Measurements from ENCODE around the gene MAP7.

MAP7 gene

DNA sequence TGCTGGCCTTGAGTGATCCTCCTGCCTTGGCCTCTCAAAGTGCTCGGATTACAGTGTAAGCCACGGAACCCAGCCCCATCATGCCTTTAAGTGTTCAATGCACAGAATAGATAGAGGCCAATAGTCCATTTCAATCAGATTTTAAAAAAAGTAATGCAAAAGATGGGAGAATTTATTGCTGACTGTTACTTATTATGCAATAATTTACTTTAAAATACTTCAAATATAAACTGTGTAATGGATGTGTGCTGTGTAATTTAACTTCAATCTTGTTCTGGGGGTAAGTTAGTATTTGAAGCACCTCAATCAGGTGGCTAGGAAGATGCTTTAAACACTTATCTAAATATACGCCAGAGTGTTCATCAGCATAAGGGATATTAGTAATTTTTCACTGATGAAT, 208.9 kb downstream of the MAP7 start:
- DNase-seq (ENCODE audit: low read depth in 2 of 3, low spot score in 2 of 3): no peak

DNA sequence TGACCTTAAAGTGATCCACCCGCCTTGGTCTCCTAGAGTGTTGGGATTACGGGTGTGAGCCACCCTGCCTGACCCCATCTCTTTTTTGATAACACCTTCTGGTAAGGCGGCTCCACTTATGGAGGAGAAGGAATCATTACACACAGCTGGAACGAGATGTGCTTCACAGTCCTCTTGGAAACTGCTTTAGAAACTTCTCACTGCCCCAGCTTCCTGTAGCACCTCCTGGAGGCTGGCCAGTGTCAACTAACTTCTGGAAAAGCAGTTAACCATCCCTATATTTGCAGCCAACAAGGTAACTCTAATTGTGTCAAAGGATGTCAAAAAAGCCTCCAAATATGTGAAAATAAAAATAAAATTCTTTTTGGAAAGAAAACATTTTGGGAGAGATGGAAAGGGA, 211.7 kb downstream of the MAP7 start:
- no peak for DNase-seq (ENCODE audit: low read depth in 2 of 3, low spot score in 2 of 3)

DNA sequence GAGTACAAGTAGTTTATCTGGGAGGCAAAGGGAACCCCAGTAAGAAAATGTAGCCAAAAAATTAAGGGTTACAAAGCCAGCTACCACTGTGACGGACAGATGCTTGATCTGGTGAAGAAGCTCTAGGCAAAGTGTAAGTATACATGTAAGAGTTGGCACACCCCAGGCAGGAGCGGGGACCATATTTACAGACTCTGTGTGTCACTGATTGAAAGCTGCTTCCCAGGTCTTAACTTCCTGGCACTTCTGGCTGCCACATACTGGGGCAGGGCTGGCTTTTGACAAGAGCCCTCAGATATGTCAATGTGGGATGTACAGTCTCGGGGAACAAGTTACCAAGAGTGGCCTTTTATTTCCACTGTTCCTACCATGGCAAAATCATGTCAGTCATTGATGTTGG, 212.6 kb downstream of the MAP7 start:
- DNase-seq (ENCODE audit: low read depth in 2 of 3, low spot score in 2 of 3): no peak

DNA sequence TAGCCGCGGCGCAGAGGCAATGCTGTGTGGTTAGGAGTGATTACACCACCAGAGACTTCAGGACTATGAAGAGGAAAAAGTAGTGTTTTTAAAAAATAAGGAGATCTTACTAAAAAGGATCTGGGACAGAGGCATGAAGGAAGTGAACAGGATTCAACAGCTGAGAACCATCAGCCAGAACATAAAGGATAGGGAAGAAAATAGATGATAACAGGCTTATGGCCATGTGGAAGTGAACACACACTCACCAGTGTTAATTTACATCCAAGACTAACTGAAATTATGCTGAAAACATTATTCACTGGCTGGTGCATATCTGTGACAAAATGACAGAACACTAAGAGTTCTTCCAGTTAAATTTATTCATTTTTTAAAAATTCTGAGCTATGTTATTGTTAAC, 213.1 kb downstream of the MAP7 start:
- DNase-seq (ENCODE audit: low read depth in 2 of 3, low spot score in 2 of 3): no peak

DNA sequence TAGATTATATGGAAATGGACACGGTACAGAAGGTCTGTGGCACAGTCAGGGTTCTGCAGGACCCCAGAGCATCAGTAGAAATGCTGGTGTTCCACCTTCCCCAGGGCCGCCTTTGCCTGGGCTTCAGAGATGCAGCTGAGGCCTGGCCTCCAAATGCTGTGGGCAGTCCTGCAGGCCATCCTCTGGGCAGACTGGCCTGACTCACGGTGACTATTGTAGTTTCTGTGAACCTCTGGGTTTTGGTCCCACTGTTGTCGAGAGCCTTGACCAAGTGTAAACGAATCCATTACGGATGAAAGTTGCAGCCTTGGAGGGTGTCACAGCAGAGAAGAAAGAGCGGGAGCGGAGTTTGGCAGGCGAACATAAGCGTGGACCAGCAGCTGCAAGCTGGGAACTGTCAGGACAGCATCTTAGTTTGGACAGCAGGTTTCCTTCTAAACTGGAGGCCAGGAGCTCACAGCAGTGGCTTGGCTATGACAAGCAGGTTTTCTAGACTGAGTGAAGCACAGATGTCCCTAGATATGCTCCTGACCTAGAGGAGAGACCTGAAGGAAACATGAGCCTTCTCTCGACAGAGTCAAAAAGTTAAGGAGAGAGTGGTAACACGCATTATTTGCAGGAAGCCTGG, 214.4 kb downstream of the MAP7 start:
- no peak for DNase-seq (ENCODE audit: low read depth in 2 of 3, low spot score in 2 of 3)

DNA sequence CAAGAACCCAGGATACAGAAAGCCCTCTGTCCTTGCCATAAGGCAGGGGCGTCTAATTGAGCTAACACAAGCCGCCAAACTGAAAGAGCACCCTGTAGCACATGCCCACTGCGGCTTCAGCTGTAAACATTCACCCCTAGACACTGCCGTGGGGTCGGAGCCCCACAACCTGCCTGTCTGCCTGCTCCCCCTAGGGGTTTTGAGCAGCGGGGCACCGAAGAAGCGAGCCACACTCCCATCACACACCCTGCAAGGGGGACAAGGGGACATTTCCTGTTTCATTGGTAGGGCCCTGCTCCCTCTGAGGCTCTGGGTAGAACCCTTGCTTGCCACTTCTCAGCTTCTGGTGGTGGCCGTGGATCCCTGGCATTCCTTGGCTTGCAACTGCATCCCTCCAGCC, 215.4 kb downstream of the MAP7 start:
- no peak for DNase-seq (ENCODE audit: low read depth in 2 of 3, low spot score in 2 of 3)

DNA sequence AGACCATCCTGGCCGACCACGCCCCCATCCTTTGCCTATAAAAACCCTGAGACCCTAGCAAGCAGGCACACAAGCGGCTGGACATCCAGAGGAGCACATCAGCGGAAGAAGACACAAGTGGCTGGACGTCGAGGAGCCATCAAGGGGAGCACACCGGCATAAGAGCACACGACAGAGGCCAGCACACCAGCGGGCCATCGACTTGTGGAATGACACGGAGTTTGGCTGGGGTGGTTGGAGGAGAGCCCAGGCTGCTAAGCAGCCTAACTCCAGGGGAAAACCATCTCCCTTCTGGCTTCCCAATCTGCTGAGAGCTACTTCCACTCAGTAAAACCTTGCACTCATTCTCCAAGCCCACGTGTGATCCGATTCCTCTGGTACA, 215.8 kb downstream of the MAP7 start:
- DNase-seq (ENCODE audit: low read depth in 2 of 3, low spot score in 2 of 3): no peak

DNA sequence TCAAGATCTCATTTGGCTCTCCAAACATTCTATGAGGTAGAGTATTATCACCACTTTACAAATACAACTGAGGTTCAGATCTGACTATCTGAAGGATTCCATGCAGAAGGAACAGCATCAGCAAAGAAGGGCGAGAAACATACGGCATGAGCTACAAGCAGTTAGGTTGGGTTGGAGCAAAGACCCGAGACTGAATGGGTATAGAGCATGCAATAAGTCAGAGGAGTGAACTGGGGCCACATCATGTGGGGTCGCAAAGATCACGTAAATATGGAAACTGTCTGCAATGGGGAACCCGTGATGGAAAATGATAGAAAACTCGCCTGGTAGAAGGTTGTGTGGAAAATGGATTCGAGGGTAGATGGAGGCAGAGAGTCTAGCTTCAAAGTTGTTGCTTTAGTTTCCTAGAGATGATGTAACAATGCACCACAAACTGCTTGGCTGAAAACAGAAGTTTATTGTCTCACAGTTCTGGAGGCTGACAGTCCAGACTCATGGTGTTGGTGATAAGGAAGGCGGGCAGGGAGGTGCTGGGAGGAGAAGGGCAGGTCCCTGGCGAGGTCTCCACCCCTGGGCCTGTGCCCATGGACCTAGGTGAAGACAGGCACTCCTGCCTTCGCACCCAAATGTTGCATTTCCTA, 216.3 kb downstream of the MAP7 start:
- no peak for DNase-seq (ENCODE audit: low read depth in 2 of 3, low spot score in 2 of 3)

DNA sequence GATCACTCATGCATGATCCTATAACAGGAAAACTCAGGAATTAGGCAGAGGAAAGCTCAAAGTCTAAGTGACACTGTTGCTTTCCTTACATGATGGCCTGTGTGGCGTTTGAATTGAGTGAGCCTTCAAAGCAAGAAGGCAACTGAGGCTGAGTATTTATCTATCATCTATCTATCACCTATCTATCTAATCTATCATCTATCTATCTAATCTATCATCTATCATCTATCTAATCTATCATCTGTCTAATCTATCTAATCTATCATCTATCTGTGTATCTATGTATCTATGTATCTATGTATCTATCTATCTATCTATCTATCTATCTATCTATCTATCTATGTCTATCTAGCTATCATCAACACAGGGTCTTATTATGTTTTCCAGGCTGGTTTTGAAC, 218.8 kb downstream of the MAP7 start:
- no peak for DNase-seq (ENCODE audit: low read depth in 2 of 3, low spot score in 2 of 3)

DNA sequence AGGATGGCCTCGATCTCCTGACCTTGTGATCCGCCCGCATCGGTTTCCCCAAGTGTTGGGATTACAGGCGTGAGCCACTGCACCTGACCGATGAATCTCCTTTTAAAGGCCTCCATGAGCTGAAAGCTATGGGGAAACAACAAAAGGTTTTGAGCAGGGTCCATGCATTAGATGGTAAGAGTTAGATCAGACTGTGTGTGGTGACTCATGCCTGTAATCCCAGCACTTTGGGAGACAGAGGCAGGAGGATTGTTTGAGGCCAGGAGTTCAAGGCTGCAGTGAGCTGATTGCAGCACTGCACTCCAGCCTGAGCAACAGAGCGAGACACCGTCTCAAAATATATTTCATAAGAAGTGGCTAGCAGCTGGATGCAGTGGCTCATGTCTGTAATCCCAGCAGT, 219.6 kb downstream of the MAP7 start:
- no peak for DNase-seq (ENCODE audit: low read depth in 2 of 3, low spot score in 2 of 3)

DNA sequence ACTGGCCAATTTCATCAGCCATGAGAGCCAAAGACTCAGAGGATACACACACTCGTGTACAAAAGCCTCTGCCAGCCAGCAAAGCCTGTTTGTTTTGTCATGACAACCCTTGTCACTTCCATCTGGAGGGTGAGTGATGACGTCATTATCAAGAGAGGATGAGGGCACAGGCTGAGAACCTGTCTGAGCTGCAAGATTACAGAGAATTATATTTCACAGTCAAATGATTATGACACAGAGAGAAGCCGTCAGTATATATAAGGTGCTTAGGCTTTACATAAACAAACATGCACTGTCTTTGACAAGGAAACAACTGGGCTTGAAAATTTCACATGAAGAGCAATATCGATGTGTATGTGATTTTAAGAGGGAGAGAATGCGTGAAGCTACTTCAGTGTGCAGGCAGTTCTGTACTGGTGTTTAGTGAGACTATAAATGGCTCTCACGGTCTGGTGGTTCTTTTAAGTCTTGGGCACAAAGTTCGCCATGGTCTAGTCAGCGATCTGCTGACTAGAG, 224.1 kb downstream of the MAP7 start:
- no peak for DNase-seq (ENCODE audit: low read depth in 2 of 3, low spot score in 2 of 3)

DNA sequence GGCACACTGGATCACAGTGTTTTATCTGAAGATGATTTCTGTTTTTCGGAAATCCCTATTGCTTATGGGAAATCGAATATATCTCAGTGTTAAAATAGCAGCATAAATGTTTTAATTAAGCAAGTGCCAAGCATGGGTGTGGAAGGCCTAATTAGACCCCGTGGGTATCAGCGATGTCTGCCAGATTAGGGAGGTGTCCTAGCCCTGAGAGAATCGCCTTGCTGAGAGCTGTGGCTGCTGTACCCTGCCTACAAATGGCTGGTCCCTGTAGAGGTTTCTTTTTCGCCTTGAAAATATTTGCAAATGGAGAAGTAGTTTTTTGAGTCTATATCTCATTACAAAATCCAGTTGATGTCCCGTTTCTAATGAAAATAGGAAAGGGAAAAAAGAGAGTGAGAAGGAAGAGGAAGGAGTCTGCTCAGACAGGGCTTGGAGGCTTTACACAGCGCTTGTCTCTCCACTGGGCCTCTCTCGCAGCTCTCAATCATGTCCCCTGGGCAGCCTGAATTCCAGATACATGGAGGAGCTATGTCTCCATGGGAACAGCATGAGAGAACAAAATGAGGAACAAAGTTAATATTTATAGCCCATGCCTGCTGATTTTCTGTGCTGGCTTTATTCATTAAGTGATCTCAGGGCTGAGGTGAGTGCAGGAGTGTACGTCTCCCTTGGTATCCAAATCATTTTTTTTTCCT, 225.4 kb downstream of the MAP7 start:
- no peak for DNase-seq (ENCODE audit: low read depth in 2 of 3, low spot score in 2 of 3)

DNA sequence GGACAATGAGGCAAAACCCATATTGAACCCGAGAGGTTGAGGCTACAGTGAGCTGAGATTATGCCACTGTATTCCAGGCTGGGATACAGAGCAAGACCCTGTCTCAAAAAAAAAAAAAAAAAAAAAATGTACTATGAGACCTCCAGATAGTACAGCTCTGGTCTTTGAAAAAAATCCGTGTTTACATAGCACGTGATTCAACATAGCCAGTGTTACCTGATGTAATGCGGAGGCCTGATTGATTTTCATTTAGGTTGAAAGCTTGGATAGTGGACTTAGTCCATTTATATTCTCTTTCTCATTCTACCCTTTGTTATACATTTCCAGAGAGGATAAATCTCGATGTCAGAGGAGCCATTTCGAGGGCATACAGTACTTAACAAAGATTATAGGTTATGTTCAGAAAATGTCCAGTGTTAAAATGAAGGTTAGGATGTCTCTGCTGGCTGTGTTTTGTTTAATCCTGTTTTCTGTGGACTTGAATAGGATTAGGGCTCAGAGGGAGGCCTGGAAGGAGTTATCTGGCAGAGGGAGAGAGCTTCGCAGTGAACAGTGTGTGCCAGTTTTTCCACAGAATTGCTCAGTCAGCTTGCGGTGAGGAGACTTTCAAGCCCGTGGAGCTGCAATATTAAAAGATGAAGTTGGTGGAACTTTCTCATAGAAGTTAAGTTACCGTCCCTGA, 226.7 kb downstream of the MAP7 start:
- DNase-seq (ENCODE audit: low read depth in 2 of 3, low spot score in 2 of 3): no peak

DNA sequence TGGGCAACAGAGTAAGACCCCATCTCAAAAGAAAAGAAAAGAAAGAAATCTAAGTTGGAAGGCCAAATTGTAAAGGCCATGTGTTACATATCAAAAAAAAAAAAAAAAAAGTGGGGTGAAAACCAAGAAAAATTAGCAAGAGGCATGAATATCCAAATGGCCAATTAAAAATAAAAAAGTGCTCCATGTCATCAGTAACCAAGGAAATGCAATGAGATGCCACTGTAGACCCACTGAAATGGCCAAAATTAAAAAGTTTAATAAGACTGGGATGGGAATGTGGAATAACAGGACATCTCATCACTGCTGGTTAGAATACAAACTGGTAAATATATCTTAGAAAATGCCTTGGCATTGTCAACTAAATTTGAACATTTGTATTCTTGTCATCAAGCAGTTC, 230.5 kb downstream of the MAP7 start:
- DNase-seq (ENCODE audit: low read depth in 2 of 3, low spot score in 2 of 3): no peak

DNA sequence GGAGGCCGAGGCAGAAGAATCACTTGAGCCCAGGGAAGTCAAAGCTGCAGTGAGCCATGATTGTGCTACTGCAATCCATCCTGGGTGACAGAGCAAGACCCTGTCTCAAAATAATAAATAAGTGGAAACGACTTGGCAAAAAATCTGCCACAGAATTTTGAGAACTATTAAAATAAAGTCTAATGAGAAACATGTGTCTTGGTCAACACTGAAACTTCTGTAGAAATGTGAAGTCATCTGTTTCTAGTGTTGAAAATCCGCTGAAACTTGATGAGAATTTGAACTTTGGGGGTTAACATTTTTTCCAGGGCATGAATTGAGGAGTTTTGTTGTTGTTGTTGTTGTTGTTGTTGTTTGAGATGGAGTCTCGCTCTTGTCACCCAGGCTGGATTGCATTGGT, 231.5 kb downstream of the MAP7 start:
- DNase-seq (ENCODE audit: low read depth in 2 of 3, low spot score in 2 of 3): no peak

DNA sequence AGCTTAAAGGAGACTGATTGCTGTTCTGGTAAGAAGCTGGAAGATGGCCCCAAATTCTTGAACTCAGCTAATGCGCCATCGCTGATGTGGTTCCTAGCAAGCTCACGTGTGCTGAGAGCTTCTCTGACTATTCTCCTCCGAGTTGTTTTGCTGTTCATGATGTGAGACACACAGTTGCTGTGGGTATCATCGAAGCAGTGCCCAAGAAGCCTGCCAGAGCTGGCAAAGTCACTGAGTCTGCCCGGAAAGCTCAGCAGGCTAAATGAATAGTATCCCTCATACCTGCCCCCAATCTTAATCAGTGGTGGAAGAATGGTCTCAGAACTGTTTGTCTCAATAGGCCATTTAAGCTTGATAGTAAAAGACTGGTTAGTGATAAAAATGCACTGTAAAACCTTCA, 232.3 kb downstream of the MAP7 start:
- DNase-seq (ENCODE audit: low read depth in 2 of 3, low spot score in 2 of 3): no peak

DNA sequence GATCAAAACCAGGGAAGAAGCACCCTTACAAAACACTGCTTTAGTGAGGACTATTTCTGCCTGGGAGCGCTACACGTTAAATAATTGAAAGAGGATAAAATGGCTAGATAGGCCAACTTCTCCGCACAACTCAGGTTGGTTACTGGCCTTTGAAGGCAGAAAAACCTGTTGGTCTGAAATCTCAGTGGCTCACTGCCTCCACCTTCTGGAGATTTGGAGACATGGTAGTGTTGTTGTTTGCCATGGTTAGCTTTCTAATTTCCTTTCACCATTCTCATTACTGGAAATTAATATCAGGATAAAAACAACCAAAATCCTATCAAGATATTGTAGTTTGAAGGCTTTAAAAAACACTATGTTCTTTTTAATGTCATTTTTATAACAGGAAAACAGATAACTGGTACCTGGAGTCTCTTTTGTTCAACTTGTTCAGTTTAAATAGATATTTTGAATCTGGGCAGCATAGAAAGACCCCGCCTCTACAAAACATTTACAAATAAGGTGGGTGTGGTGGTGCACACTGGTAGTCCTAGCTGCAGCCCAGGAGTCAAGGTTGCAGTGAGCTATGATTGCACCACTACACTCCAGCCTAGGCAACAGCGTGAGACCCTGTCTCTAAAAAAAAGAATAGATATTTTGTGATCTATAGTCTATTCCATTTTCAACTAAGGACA, 233.1 kb downstream of the MAP7 start:
- DNase-seq (ENCODE audit: low read depth in 2 of 3, low spot score in 2 of 3): no peak

DNA sequence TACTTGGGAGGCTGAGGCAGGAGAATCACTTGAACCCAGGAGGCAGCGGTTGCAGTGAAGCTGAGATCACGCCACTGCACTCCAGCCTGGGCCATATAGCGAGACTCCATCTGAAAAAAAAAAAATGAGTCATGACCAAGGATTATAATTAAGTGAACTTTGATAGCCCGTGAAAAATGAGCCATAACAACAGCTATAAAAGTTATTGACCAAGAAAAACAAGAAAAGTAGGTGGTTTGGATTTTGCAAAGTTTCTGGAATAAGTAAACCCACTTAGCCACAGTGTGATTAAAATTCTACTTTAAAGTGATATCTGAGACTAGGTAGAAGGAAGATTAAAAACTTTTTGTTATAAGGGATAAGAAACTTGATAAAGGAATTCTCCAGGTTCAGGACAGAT, 234.6 kb downstream of the MAP7 start:
- no peak for DNase-seq (ENCODE audit: low read depth in 2 of 3, low spot score in 2 of 3)

DNA sequence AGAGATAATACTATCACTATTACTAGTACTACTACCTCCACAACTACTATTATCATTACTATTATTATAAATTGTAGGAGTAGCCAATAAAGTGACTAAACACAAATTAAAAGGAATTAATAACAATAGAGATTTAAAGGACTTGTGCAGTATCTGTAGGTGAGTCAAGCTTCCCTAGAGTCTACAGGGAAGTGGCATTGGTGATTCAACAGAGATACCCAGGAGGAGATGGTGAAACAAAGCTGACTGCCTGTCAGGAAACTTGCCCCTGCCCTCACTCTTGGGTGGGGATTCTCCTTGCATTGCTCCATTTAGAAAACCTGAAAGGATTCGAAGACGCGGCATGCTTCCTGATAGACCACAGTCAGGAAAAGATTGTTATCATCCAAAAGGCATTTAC, 237.2 kb downstream of the MAP7 start:
- DNase-seq (ENCODE audit: low read depth in 2 of 3, low spot score in 2 of 3): no peak

DNA sequence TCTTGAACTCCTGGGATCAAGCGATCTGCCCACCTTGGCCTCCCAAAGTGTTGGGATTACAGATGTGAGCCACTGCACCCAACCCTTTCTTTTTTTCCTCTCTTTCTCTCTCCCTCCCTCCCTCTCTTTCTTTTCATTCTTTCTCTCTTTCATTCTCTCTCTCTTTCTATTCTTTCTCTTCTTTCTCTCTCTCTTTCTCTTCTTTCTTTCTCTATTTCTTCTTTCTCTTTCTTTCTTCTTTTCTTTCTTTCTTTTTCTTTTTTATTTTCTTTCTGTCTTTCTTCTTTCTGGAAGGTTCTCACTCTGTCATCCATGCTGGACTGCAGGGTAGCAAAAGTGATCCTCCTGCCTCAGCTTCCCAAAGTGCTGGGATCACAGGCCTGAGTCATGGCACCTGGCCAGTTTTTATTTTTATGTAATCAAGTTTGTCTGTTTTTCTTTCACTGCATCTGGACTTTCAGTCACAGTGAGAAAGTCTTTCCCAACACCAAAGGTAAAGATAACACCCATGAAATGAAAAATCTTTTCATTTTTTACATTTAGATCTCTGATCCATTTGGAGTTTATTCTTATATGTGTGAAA, 240.4 kb downstream of the MAP7 start:
- no peak for DNase-seq (ENCODE audit: low read depth in 2 of 3, low spot score in 2 of 3)

DNA sequence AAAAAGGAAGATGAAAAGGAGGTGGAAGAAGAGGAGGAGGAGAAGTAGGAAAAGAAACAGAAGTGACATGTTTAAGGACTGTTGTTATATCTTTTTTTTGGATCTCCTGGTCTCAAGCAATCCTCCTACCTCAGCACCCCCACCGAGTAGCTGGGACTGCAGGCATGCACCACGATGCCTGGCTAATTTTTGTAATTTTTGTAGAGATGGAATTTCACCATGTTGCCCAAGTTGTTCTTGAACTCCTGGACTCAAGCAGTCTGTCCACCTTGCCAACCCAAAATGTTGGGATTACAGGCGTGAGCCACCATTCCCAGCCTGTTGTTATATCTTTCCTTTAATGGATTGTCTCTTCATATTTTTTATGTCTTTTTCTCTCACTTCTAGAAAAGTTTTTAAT, 241.1 kb downstream of the MAP7 start:
- DNase-seq (ENCODE audit: low read depth in 2 of 3, low spot score in 2 of 3): no peak

All from activated CD8-positive, alpha-beta memory T cell treated with anti-CD3 and anti-CD28 coated beads for 48 hours (primary cell).